AG09319 (cell line): ENCODE data around the gene TMEM198.

Experiments
- DNase-seq: peaks from one replicate; pipeline ENCODE4 v3.0.0-alpha.2; 2010; ENCODE audit warnings: low read depth; ENCODE audit errors: extremely low read depth
- CTCF ChIP-seq: IDR thresholded peaks from 2 replicates; pipeline ENCODE4 v1.5.1; 2011; ENCODE audit warnings: low read depth, mild to moderate bottlenecking, inconsistent platforms, low read length, moderate library complexity

Gene TMEM198

DNA sequence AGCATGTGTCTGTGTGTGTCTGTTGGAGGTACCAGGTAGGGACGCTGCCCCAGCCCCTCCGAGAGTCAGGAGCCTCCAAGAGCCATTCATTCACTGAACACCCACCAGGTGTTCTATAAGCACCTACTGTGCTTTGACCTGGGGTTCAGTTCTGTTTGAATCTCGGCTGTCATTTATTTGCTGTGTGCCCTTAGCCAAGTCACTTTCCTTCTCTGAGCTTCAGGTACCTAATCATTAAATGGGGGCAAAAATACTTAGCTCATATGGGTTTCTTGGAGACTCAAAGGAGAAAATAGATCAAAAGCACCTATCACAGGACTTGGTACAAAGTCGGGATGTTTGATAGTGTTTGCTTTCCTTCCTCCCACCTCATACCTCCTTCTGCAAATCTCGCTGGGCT lies 16.4 kb upstream of the TMEM198 start:
- no peak for DNase-seq
- TF ChIP-seq CTCF: no peak

DNA sequence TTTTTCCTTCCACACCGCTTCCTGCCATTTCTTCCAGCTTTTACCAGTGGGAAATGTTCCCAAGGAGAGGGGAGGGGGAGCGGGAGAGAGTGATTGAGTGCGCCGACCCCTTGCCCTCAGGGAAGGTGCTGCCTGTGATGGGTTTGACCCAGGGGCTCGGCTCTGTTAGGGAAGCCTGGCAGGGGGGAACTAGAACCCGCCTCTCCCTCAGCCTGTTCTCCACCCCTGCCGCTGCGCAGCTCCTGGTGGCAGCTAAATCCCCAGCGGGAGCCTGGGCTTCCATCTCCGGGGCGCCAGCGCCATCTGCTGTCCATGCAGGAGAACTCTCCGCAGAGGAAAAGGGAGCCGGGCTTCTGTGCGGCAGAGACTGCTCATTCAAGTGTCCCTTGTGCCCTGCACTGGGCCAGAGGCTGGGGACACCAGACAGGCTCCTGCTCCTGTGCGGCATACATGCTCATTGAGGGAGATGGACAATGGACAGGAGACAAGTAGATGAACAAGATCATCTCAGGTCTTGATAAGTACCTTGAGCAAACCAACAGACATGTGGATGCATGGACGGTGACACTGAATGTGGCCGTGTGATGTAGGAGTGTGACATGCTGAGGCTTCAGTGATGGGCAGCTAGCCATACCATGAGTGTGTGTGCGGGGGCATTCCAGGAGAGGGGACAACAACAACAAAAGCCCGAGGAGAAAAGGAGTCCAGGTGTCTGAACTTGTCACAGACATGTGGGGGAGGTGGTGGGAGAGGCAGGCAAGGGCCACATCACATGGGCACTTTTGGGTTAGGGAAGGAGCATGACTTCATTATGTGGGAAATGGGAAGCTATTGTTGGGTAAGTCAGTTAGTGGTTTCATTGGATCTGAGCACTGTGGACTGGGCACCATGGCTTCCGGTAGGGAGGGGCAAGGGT lies 13.5 kb upstream of the TMEM198 start:
- peak; percentile 53 for DNase-seq
- TF ChIP-seq CTCF: peak; percentile 96

- TF ChIP-seq CTCF: no peak
- no peak for DNase-seq
These were observed 12.0 kb upstream of the TMEM198 start for GRCh38 chr2:219531639-219532377.

GRCh38 chr2:219532378-219532649 lies 11.5 kb upstream of the TMEM198 start:
- DNase-seq: no peak
- TF ChIP-seq CTCF: no peak

DNA sequence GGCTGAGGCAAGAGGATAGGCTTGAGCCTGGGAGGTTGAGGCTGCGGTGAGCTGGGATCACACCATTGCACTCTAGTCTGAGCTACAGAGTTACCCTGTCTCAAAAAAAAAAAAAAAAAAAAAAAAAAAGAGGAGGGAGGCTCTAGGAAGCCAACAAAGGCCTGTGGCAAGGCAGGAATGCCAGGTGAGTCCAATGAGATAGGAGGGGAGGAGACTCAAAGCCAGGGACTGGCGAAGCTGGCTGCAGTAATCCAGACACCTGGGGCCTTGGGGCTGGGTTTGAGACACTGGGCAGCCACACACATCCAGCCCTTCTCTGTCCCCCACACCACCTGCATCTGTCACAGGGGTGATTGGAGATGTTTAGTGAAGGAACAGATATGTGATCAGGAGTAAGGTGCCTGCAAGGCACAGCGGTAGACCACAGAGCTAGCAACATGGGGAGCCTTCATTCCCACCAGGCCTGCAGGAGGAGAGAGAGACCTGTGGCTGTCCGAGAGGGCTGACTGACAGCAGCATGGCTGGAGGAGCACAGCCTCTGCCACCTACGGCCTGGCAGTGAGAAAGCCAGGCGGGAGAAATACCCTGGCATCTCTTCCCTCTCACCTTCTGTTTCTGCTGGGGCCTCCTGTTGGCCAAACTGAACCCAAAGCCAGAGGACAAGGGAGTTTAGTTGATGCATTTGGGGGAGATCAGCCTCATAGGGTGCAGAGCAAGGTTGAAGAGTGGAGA lies 9.7 kb upstream of the TMEM198 start:
- no peak for TF ChIP-seq CTCF
- no peak for DNase-seq

DNA sequence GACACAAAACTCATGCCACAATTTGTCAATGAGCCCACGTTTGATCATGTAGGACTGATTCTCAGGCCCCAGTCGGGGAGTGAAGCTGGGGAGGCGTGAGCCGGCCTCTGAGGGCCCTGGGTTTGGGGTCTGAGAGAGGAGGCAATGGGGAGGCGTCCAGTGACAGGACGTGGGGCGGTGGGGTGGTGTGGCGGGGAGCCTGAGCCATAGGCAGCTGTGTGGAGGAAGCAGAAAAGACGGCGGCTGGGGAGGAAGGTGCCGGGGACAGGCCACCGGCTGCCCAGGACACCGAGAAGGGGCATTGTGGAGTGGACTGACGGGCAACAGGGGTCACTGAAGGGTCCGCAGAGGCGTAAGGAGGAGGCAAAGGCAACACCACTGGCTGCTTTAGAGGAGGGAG lies 7.4 kb upstream of the TMEM198 start:
- no peak for DNase-seq
- TF ChIP-seq CTCF: no peak

DNA sequence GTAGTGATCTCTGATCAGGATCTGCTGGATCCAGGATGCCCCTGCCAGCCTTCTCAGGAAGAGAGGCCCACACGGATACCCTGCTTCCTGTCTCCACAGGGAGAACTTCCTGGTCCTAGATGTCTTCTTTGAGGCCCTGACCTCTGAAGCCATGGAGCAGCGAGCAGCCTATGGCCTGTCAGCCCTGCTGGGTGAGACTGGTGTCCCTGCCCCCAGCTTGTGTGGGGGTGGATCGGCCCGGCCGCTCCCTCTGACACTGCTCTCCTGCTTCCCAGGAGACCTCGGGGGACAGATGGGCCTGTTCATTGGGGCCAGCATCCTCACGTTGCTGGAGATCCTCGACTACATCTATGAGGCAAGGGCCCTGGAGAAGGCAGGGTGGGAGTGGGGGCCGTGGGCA lies 6.9 kb upstream of the TMEM198 start:
- TF ChIP-seq CTCF: no peak
- DNase-seq: no peak
